ENCODE measurements around the gene OPCML. TPM values are rescaled to one million over a fixed set of nuclear protein-coding genes. Genes with fewer than 3 reads are reported as not detected.

OPCML gene
- total and polyA plus RNA-seq, 2 donors (not counting 1 experiment from before 2014, with no cell fraction given), result not detected

DNA sequence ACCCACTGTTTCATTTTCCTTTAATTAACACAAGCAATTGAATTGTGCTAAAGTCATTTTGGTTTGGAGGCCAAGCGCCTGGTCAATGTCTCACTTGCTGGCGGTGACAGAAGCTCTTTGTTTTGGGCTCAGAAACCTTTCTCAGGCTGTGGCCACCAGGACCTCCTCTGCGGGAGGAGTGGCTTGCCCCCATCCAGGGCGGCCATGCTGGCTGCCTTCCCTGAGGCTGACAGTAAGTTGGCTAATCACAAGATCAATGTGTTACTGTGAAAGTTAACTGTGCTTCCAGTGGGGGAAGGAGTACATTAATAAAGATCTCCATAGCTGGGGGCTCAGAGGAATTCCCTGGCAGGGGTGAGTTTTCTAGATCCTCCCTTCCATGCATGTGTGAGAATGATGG, 1087.4 kb downstream of the OPCML start:
- intact Hi-C loops (cut with micrococcal nuclease), result no loop called here
- no peak for ATAC-seq (ENCODE audit: low read depth)
- no peak overlapping the region for H3K4me3 Mint-ChIP-seq
- 100% methylated on average over 4 of the region's 4 CpGs for WGBS (ENCODE audit: insufficient coverage)
- POLR2A ChIA-PET, result no interaction called here
- Histone ChIP-seq H3K27me3 (replicated peaks in 1 of 4; ENCODE audit: control extremely low read depth in 1 of 4, control insufficient read depth in 3 of 4, insufficient read depth in 4 of 4, low read length in 3 of 4) (no peaks in the 10 kb centered on the region), H2AFZ (ENCODE audit: insufficient read depth, low read depth, low read length, poor library complexity, severe bottlenecking) (no peak overlapping the region), H3K9ac (ENCODE audit: low read length) (no peak overlapping the region), H3K9me3 (ENCODE audit: control extremely low read depth in 1 of 3, control insufficient read depth in 2 of 3, insufficient read depth in 1 of 3, low read length in 2 of 3) (peaks cover 0 to 5% (median 0%) of the 10 kb centered on the region in 3 donors), H3K27ac (ENCODE audit: low read length in 2 of 2) (no peak overlapping the region), H3K36me3 (replicated peaks in 1 of 2; ENCODE audit: control extremely low read depth in 1 of 2, control insufficient read depth in 1 of 2, extremely low read depth in 1 of 2, insufficient read depth in 2 of 2, low read length in 1 of 2) (no peaks in the 10 kb centered on the region), H3K4me2 (replicated peaks; ENCODE audit: low read depth, low read length, poor library complexity, severe bottlenecking) (no peak overlapping the region), H3K79me2 (ENCODE audit: control insufficient read depth, insufficient read depth, low read length) (no peaks in the 10 kb centered on the region), H3K4me3 (ENCODE audit: control extremely low read depth in 1 of 5, extremely low read depth in 1 of 5, insufficient read depth in 1 of 5, low read depth in 2 of 5, low read length in 4 of 5) (no peak overlapping the region), H3K4me1 (ENCODE audit: control insufficient read depth in 2 of 2, insufficient read depth in 2 of 2, low read length in 2 of 2) (no peaks in the 10 kb centered on the region), H4K20me1 (ENCODE audit: control insufficient read depth, insufficient read depth, low read length, poor library complexity, severe bottlenecking) (no peaks in the 10 kb centered on the region)
- H3K27ac Mint-ChIP-seq, result no peak overlapping the region
- peaks cover 3% of the 10 kb centered on the region for H3K9me3 Mint-ChIP-seq (ENCODE audit: insufficient read depth)
- no peaks in the 10 kb centered on the region for H3K4me1 Mint-ChIP-seq
- TF ChIP-seq CTCF (IDR thresholded peaks at IDR 0.05) (no peak), EZH2 (IDR thresholded peaks at IDR 0.05; ENCODE audit: borderline replicate concordance, insufficient read depth, low read depth, low read length, poor library complexity, severe bottlenecking) (no peak)
- DNase-seq, result no peak
- CTCF ChIA-PET, result no interaction called here
- H3K27me3 Mint-ChIP-seq, result no peaks in the 10 kb centered on the region

DNA sequence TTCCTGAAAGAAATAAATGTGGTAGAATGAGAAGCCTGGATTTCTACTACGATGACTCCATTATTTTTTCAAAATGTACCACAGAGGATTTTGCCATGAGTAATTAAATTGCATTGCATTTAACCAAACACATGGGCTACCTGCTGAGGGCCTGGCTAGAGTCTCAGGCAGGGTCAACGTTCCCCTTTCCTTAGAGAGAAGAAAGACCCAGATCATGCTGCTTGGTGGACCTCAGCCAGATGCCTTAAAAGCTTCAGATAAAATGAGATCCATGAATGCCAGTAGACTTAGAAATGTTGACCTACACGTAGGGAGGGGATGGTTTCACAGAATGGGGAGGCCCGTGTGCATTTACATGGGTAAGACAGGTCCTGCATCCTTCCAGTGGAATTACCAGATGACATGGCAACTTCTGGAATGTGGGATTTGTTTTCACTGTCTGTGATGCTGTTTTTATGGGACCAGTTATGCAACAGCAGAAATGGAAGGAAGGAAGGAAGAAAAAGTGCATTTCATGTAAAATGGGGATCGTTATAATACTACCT, 1092.5 kb downstream of the OPCML start:
- no peaks in the 10 kb centered on the region for H4K20me1 ChIP-seq (ENCODE audit: control insufficient read depth, insufficient read depth, low read length, poor library complexity, severe bottlenecking)
- no peak overlapping the region for H3K27ac ChIP-seq (ENCODE audit: low read length in 2 of 2)
- intact Hi-C loops (cut with micrococcal nuclease), result no loop called here
- peaks cover 0 to 10% (median 0%) of the 10 kb centered on the region in 3 donors for H3K9me3 ChIP-seq (ENCODE audit: control extremely low read depth in 1 of 3, control insufficient read depth in 2 of 3, insufficient read depth in 1 of 3, low read length in 2 of 3)
- no peak overlapping the region for H2AFZ ChIP-seq (ENCODE audit: insufficient read depth, low read depth, low read length, poor library complexity, severe bottlenecking)
- Mint-ChIP-seq H3K4me3 (no peak overlapping the region), H3K27me3 (no peaks in the 10 kb centered on the region), H3K9me3 (ENCODE audit: insufficient read depth) (peaks cover 3% of the 10 kb centered on the region), H3K27ac (no peak overlapping the region), H3K4me1 (no peaks in the 10 kb centered on the region)
- no peak overlapping the region for H3K9ac ChIP-seq (ENCODE audit: low read length)
- no peaks in the 10 kb centered on the region for H3K36me3 ChIP-seq (replicated peaks in 1 of 2; ENCODE audit: control extremely low read depth in 1 of 2, control insufficient read depth in 1 of 2, extremely low read depth in 1 of 2, insufficient read depth in 2 of 2, low read length in 1 of 2)
- POLR2A ChIA-PET, result no interaction called here
- no peak overlapping the region for H3K4me2 ChIP-seq (replicated peaks; ENCODE audit: low read depth, low read length, poor library complexity, severe bottlenecking)
- WGBS (ENCODE audit: insufficient coverage), result 91% methylated on average over 3 of the region's 5 CpGs
- DNase-seq (no peak), ATAC-seq (ENCODE audit: low read depth) (no peak)
- no peak overlapping the region for H3K4me3 ChIP-seq (ENCODE audit: control extremely low read depth in 1 of 5, extremely low read depth in 1 of 5, insufficient read depth in 1 of 5, low read depth in 2 of 5, low read length in 4 of 5)
- no peaks in the 10 kb centered on the region for H3K4me1 ChIP-seq (ENCODE audit: control insufficient read depth in 2 of 2, insufficient read depth in 2 of 2, low read length in 2 of 2)
- TF ChIP-seq CTCF (IDR thresholded peaks at IDR 0.05) (no peak), EZH2 (IDR thresholded peaks at IDR 0.05; ENCODE audit: borderline replicate concordance, insufficient read depth, low read depth, low read length, poor library complexity, severe bottlenecking) (no peak)
- CTCF ChIA-PET, result no interaction called here
- no peaks in the 10 kb centered on the region for H3K27me3 ChIP-seq (replicated peaks in 1 of 4; ENCODE audit: control extremely low read depth in 1 of 4, control insufficient read depth in 3 of 4, insufficient read depth in 4 of 4, low read length in 3 of 4)
- no peaks in the 10 kb centered on the region for H3K79me2 ChIP-seq (ENCODE audit: control insufficient read depth, insufficient read depth, low read length)
